ENCODE measurements around the gene MARCKSL1.
"Not testable (repeated sequence)": the region's sequence is repeated elsewhere in the genome, so short reads cannot be mapped to it uniquely, and the experiment has no call there.

Gene MARCKSL1

GRCh38 chr1:32285658-32286057 lies 50.4 kb downstream of the MARCKSL1 start:
- no peak for DNase-seq (ENCODE audit: low read depth)

- DNase-seq (ENCODE audit: low read depth): not testable (repeated sequence)
These were observed 51.3 kb downstream of the MARCKSL1 start for GRCh38 chr1:32284777-32285176.
